ENCODE measurements around the gene ICAM5. TPM values are rescaled to one million over a fixed set of nuclear protein-coding genes. Genes with fewer than 3 reads are reported as not detected.

Gene ICAM5
- polyA plus RNA-seq, 1 donor from 2014 or later = 4.1 TPM

DNA sequence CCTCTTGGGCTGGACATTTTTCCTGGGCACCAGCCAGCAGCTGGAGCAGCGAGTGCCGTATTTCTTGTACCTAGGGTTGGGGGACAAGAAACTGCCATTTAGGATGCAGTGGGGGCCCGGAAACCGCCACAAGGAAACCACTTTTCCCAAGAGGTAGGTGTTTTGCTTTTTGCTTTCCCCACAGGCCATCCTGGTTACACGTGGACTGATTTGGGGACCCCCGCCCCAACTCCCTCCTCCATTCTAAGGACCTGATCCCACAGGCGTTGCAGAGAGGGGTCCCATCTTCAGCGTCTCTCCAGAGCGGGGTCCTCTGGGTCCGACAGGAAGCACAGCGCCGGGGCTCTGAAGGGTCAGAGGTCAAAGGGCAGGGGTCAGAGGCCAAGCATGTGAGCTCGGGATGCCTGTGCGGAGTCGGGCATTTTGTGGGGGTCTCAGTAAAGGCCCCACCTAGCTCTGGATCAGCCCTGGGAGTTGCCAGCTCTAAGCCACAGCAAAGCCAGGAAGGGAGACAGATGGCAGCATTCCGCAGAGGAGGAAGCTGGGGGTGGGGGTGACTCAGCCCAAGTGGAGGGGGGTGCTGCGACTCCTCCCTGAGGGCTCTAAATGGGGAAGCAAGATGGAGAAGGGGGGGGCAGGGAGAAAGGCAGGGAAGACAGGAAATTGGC, 15.5 kb downstream of the ICAM5 start:
- no peak overlapping the region for H2AFZ ChIP-seq (ENCODE audit: low read depth, low read length)
- H3K27ac ChIP-seq (ENCODE audit: low read length) = no peak overlapping the region
- no peaks in the 10 kb centered on the region for H4K20me1 ChIP-seq (ENCODE audit: insufficient read depth)
- H3K79me2 ChIP-seq (replicated peaks; ENCODE audit: insufficient read depth, low read length) = no peaks in the 10 kb centered on the region
- no peak for TF ChIP-seq POLR2AphosphoS5 (IDR thresholded peaks at IDR 0.05)
- TF ChIP-seq RAD21 (conservative IDR thresholded peaks at IDR 0.05) = no peak
- TF ChIP-seq MXI1 (conservative IDR thresholded peaks at IDR 0.05; ENCODE audit: poor library complexity, severe bottlenecking) = no peak
- no peak for TF ChIP-seq EZH2 (IDR thresholded peaks at IDR 0.05; ENCODE audit: borderline replicate concordance, insufficient read depth, low read length, poor library complexity, severe bottlenecking)
- TF ChIP-seq SMC3 (conservative IDR thresholded peaks at IDR 0.05; ENCODE audit: poor library complexity) = no peak
- TF ChIP-seq CTCF (IDR thresholded peaks at IDR 0.05; ENCODE audit: poor library complexity, severe bottlenecking) = no peak
- no peak for TF ChIP-seq TAF1 (IDR thresholded peaks at IDR 0.05; ENCODE audit: low read depth)
- TF ChIP-seq REST (IDR thresholded peaks at IDR 0.05; ENCODE audit: borderline replicate concordance) = no peak
- no peak for TF ChIP-seq EP300 (conservative IDR thresholded peaks at IDR 0.05; ENCODE audit: poor library complexity, severe bottlenecking)
- no peaks in the 10 kb centered on the region for H3F3A ChIP-seq (ENCODE audit: insufficient read depth, low read length, poor library complexity, severe bottlenecking)
- H3K9me2 ChIP-seq (ENCODE audit: insufficient read depth, low read length) = no peaks in the 10 kb centered on the region
- no peak overlapping the region for H3K4me2 ChIP-seq (ENCODE audit: low read length)
- H3K27me3 ChIP-seq (ENCODE audit: insufficient read depth, low read depth, low read length) = no peaks in the 10 kb centered on the region
- H3K36me3 ChIP-seq (ENCODE audit: insufficient read depth, low read length) = no peaks in the 10 kb centered on the region
- H3K9ac ChIP-seq (ENCODE audit: low read length) = no peak overlapping the region
- H3K4me3 ChIP-seq (ENCODE audit: low read length) = no peak overlapping the region
- H3K9me3 ChIP-seq (ENCODE audit: low read length) = no peaks in the 10 kb centered on the region

DNA sequence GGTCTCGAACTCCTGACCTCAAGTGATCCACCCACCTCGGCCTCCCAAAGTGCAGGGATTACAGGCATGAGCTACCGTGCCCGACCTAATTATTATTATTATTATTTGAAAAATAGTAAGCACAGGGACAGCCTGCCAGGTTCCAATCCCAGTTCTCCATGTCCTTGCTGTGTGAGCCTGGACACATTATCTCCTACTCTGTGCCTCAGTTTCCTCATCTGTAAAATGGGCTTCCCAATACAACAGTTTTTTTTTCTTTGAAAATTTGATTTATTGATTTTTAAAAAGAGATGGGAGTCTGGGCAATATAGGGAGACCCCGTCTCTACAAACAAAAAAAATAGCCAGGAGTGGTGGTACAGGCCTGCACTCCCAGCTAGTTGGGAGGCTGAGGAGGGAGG, 16.6 kb downstream of the ICAM5 start:
- TF ChIP-seq EZH2 (IDR thresholded peaks at IDR 0.05; ENCODE audit: borderline replicate concordance, insufficient read depth, low read length, poor library complexity, severe bottlenecking) (no peak), RAD21 (conservative IDR thresholded peaks at IDR 0.05) (no peak), MXI1 (conservative IDR thresholded peaks at IDR 0.05; ENCODE audit: poor library complexity, severe bottlenecking) (no peak), SMC3 (conservative IDR thresholded peaks at IDR 0.05; ENCODE audit: poor library complexity) (no peak), CTCF (IDR thresholded peaks at IDR 0.05; ENCODE audit: poor library complexity, severe bottlenecking) (no peak), EP300 (conservative IDR thresholded peaks at IDR 0.05; ENCODE audit: poor library complexity, severe bottlenecking) (no peak), POLR2AphosphoS5 (IDR thresholded peaks at IDR 0.05) (no peak), TAF1 (IDR thresholded peaks at IDR 0.05; ENCODE audit: low read depth) (no peak), REST (IDR thresholded peaks at IDR 0.05; ENCODE audit: borderline replicate concordance) (no peak)
- H3K27me3 ChIP-seq (ENCODE audit: insufficient read depth, low read depth, low read length) = no peaks in the 10 kb centered on the region

More for the DNA sequence above, 16.6 kb downstream of the ICAM5 start:
- H3K9me3 ChIP-seq (ENCODE audit: low read length) = no peaks in the 10 kb centered on the region
- no peaks in the 10 kb centered on the region for H3K36me3 ChIP-seq (ENCODE audit: insufficient read depth, low read length)
- no peaks in the 10 kb centered on the region for H3K9me2 ChIP-seq (ENCODE audit: insufficient read depth, low read length)
- H2AFZ ChIP-seq (ENCODE audit: low read depth, low read length) = no peak overlapping the region
- H3K9ac ChIP-seq (ENCODE audit: low read length) = no peak overlapping the region
- H4K20me1 ChIP-seq (ENCODE audit: insufficient read depth) = no peaks in the 10 kb centered on the region
- H3K4me3 ChIP-seq (ENCODE audit: low read length) = no peak overlapping the region
- no peak overlapping the region for H3K4me2 ChIP-seq (ENCODE audit: low read length)
- no peaks in the 10 kb centered on the region for H3K79me2 ChIP-seq (replicated peaks; ENCODE audit: insufficient read depth, low read length)
- no peak overlapping the region for H3K27ac ChIP-seq (ENCODE audit: low read length)
- no peaks in the 10 kb centered on the region for H3F3A ChIP-seq (ENCODE audit: insufficient read depth, low read length, poor library complexity, severe bottlenecking)
